H1 (cell line): ENCODE measurements around the gene ALDH7A1. TPM values are rescaled to one million over a fixed set of nuclear protein-coding genes. Genes with fewer than 3 reads are reported as not detected.
A peak's percentile ranks its signal among the peaks of the same experiment; 100 is the strongest.

Source experiments
- BACH1 ChIP-seq: IDR thresholded peaks from 2 replicates; pipeline ENCODE4 v1.6.1; 2012; ENCODE audit warnings: low read length, improper control_type of control experiment
- BCL11A ChIP-seq, 2 experiments: IDR thresholded peaks; one replicate each; pipeline ENCODE4 v1.6.1; 2011; ENCODE audit warnings: low read depth in 2 of 2, low read length in 2 of 2, mild to moderate bottlenecking in 2 of 2
- CBX8 ChIP-seq: fragments of 300-800, 300-1000 bp; sonication (generic); IDR thresholded peaks from 2 replicates; pipeline ENCODE4 v1.7.1; 2016; ENCODE audit warnings: low read depth, low read length, borderline replicate concordance
- CREB1 ChIP-seq: IDR thresholded peaks from 2 replicates; pipeline ENCODE4 v1.6.1; 2012; ENCODE audit warnings: inconsistent platforms
- E2F6 ChIP-seq: IDR thresholded peaks from 2 replicates; pipeline ENCODE4 v1.6.1; 2012; ENCODE audit warnings: inconsistent platforms
- HDAC6 ChIP-seq: IDR thresholded peaks from one replicate; pipeline ENCODE4 v1.7.1; 2012; ENCODE audit warnings: low read depth, mild to moderate bottlenecking, inconsistent platforms, low read length, moderate library complexity
- KDM4A ChIP-seq: IDR thresholded peaks from one replicate; pipeline ENCODE4 v1.7.1; 2012; ENCODE audit warnings: low read depth, mild to moderate bottlenecking, moderate library complexity, low read length, inconsistent platforms; ENCODE audit not compliant: severe bottlenecking
- MAFK ChIP-seq: IDR thresholded peaks from 2 replicates; pipeline ENCODE4 v1.6.1; 2012; ENCODE audit warnings: low read depth, mild to moderate bottlenecking, improper control_type of control experiment, low read length
- NANOG ChIP-seq: IDR thresholded peaks from 2 replicates; pipeline ENCODE4 v1.6.1; 2011; ENCODE audit warnings: low read length, low read depth, mild to moderate bottlenecking, inconsistent platforms; ENCODE audit not compliant: insufficient read depth, poor library complexity, severe bottlenecking
- POLR2A ChIP-seq, 2 experiments: IDR thresholded peaks; 1 replicate in 1 of 2; 2 replicates in 1 of 2; pipeline ENCODE4 v1.6.1; 2011; ENCODE audit warnings: low read depth in 2 of 2, low read length in 2 of 2, mild to moderate bottlenecking in 2 of 2; ENCODE audit errors: control extremely low read depth in 1 of 2
- RXRA ChIP-seq: IDR thresholded peaks from 2 replicates; pipeline ENCODE4 v1.6.1; 2011; ENCODE audit warnings: low read depth, mild to moderate bottlenecking, low read length, moderate library complexity; ENCODE audit not compliant: insufficient read depth
- SIX5 ChIP-seq: IDR thresholded peaks from 2 replicates; pipeline ENCODE4 v1.6.1; 2011; ENCODE audit warnings: mild to moderate bottlenecking, low read depth, low read length
- SP2 ChIP-seq: IDR thresholded peaks from 2 replicates; pipeline ENCODE4 v1.6.1; 2012; ENCODE audit warnings: mild to moderate bottlenecking, low read length, inconsistent platforms
- TAF1 ChIP-seq: IDR thresholded peaks from 2 replicates; pipeline ENCODE4 v1.6.1; 2011; ENCODE audit warnings: mild to moderate bottlenecking, low read depth, low read length
- TAF7 ChIP-seq: optimal IDR thresholded peaks from 2 replicates; pipeline ENCODE3; 2011; ENCODE audit warnings: low read depth, mild to moderate bottlenecking, inconsistent platforms, low read length, moderate library complexity, borderline replicate concordance
- TBP ChIP-seq: IDR thresholded peaks from 2 replicates; pipeline ENCODE4 v1.6.1; 2011; ENCODE audit warnings: low read depth, low read length, improper control_type of control experiment
- USF2 ChIP-seq: IDR thresholded peaks from 2 replicates; pipeline ENCODE4 v1.6.1; 2011; ENCODE audit warnings: low read length, improper control_type of control experiment
- ZNF274 ChIP-seq: IDR thresholded peaks from 2 replicates; pipeline ENCODE4 v1.7.0; 2012; ENCODE audit warnings: low read length, borderline replicate concordance; ENCODE audit errors: extremely low read depth
- polyA plus RNA-seq, 7 experiments: library from polyadenylated mRNA; depleted of rRNA in 3 of 7; stranded (reverse) in 5 of 7; unstranded in 2 of 7; fragments of >200 nt in 5 of 7; fragments of 200-250 nt in 2 of 7; gene quantifications; 1 replicate in 5 of 7; 2 replicates in 1 of 7; 4 replicates in 1 of 7; pipeline versions ENCODE4 v1.2.1 to v1.2.3, GENCODE V29; 2011 to 2013; ENCODE audit warnings: missing spikeins in 2 of 7, mixed read lengths in 2 of 7
- total RNA-seq: library from RNA; stranded (reverse); fragmentation: NEBNext Ultra II Directional; extraction: Animal tissue kit (Norgen Biotek cat#: 25700); gene quantifications from 2 replicates; pipeline ENCODE4 v1.2.1, GENCODE V29; 2021

The ALDH7A1 gene
- total and polyA plus RNA-seq, 2 of the 8 experiments (the other 6 are each of a cell fraction or from before 2014, with no cell fraction given), result 99.6 to 225 TPM

- TF ChIP-seq NANOG, result no peak
- peak; percentile 86 for TF ChIP-seq TAF7
- TF ChIP-seq RXRA, result no peak
- no peak for TF ChIP-seq MAFK
- TF ChIP-seq TAF1, result peak; percentile 96
- TF ChIP-seq ZNF274, result no peak
- peak; percentile 92 for TF ChIP-seq TBP
- TF ChIP-seq E2F6, result 0 out of 2 replicates have a peak, but pooled peaks have one; percentile 38
- no peak for TF ChIP-seq CBX8
- TF ChIP-seq POLR2A (IDR thresholded peaks at IDR 0.05; ENCODE audit: control extremely low read depth in 1 of 2, low read depth in 2 of 2, low read length in 2 of 2), result peak; percentile 77 to 94
- TF ChIP-seq SP2, result no peak
- 0 out of 2 replicates have a peak, but pooled peaks have one; percentile 20 for TF ChIP-seq BACH1
- no peak for TF ChIP-seq BCL11A (IDR thresholded peaks at IDR 0.05; ENCODE audit: low read depth in 2 of 2, low read length in 2 of 2)
- TF ChIP-seq SIX5, result no peak
- TF ChIP-seq HDAC6, result no peak
- peak; percentile 51 for TF ChIP-seq KDM4A
- no peak for TF ChIP-seq USF2
- TF ChIP-seq CREB1, result peak; percentile 30; the same call in 1 of the 2 replicates
Observed at GRCh38 chr5:126594748-126595485, at the start of gene ALDH7A1 (continued).
